Renal cortical epithelial cell (primary cell): ENCODE measurements around the gene IQCN. TPM values are rescaled to one million over a fixed set of nuclear protein-coding genes. Genes with fewer than 3 reads are reported as not detected.
"Not testable (repeated sequence)": the region's sequence is repeated elsewhere in the genome, so short reads cannot be mapped to it uniquely, and the experiment has no call there.

Experiments used
- DNase-seq: peaks from one replicate; pipeline ENCODE4 v3.0.0-alpha.2; 2011; ENCODE audit warnings: low read depth
- total RNA-seq: library from RNA; depleted of rRNA; stranded (reverse); fragments of >200 nt; gene quantifications from 2 replicates; pipeline ENCODE4 v1.2.3, GENCODE V29; 2014

Gene IQCN
- total RNA-seq, 1 donor from 2014 or later = 0.50 TPM

- DNase-seq = not testable (repeated sequence)
These were observed 64.3 kb downstream of the IQCN start for GRCh38 chr19:18209912-18210311.

GRCh38 chr19:18208098-18208951, 65.9 kb downstream of the IQCN start:
- no peak for DNase-seq

Other genes starting within 250 kb of the IQCN start
- not detected in 2 replicates for gene IL12RB1, start 187.5 kb downstream of the IQCN start, total RNA-seq
- 0.35 and 5.7 TPM in 2 replicates for gene MAST3, start 176.7 kb downstream of the IQCN start, total RNA-seq
- 15.8 and 56.9 TPM in 2 replicates for gene PIK3R2, start 121.3 kb downstream of the IQCN start, total RNA-seq
- gene IFI30, start 100.6 kb downstream of the IQCN start, total RNA-seq = 20.8 and 25.1 TPM in 2 replicates
- gene MPV17L2, start 81.2 kb downstream of the IQCN start, total RNA-seq = 12.3 and 57.1 TPM in 2 replicates
- 0.35 and 0.80 TPM in 2 replicates for gene RAB3A, start 70.4 kb downstream of the IQCN start, total RNA-seq
- under 0.01 and 0.20 TPM in 2 replicates for gene PDE4C, start 48.0 kb downstream of the IQCN start, total RNA-seq
- gene JUND, start 7.2 kb upstream of the IQCN start, total RNA-seq = 140 and 234 TPM in 2 replicates
- 115 and 223 TPM in 2 replicates for gene LSM4, start 48.6 kb upstream of the IQCN start, total RNA-seq
- gene PGPEP1, start 66.1 kb upstream of the IQCN start, total RNA-seq = 24.0 and 33.2 TPM in 2 replicates
- gene GDF15, start 111.7 kb upstream of the IQCN start, total RNA-seq = 108 and 190 TPM in 2 replicates
- gene LRRC25, start 123.2 kb upstream of the IQCN start, total RNA-seq = not detected in 2 replicates
- 40.5 and 49.3 TPM in 2 replicates for gene SSBP4, start 144.9 kb upstream of the IQCN start, total RNA-seq
- gene ISYNA1, start 163.7 kb upstream of the IQCN start, total RNA-seq = 37.5 and 69.9 TPM in 2 replicates
- 7.5 and 13.3 TPM in 2 replicates for gene ELL, start 247.6 kb upstream of the IQCN start, total RNA-seq